ENCODE measurements around the gene ARMCX4. TPM values are rescaled to one million over a fixed set of nuclear protein-coding genes. Genes with fewer than 3 reads are reported as not detected.

The ARMCX4 gene
- 29.2 and 32.2 TPM in 2 replicates for polyA plus RNA-seq
- polyA minus RNA-seq: 13.9 and 17.6 TPM in 2 replicates

GRCh38 chrX:101485212-101485949 lies at the start of gene ARMCX4:
ARMCX4 (plus strand) TSS chrX:101485456; CDS start chrX:101488590, 3,134 bp downstream.
- no peak for TF ChIP-seq RAD21 (conservative IDR thresholded peaks at IDR 0.05)
- TF ChIP-seq REST (IDR thresholded peaks at IDR 0.05; ENCODE audit: borderline replicate concordance): no peak
- TF ChIP-seq SMC3 (conservative IDR thresholded peaks at IDR 0.05; ENCODE audit: poor library complexity): no peak
- no peak for TF ChIP-seq EZH2 (IDR thresholded peaks at IDR 0.05; ENCODE audit: borderline replicate concordance, insufficient read depth, low read length, poor library complexity, severe bottlenecking)
- no peak for TF ChIP-seq CTCF (IDR thresholded peaks at IDR 0.05; ENCODE audit: poor library complexity, severe bottlenecking)
- peak; percentile 85 for TF ChIP-seq POLR2AphosphoS5 (IDR thresholded peaks at IDR 0.05)
- peak; percentile 60 for TF ChIP-seq TAF1 (IDR thresholded peaks at IDR 0.05; ENCODE audit: low read depth)
- no peak for TF ChIP-seq MXI1 (conservative IDR thresholded peaks at IDR 0.05; ENCODE audit: poor library complexity, severe bottlenecking)
- Histone ChIP-seq H3F3A (ENCODE audit: insufficient read depth, low read length, poor library complexity, severe bottlenecking) (no peaks in the 10 kb centered on the region), H4K20me1 (ENCODE audit: insufficient read depth) (no peaks in the 10 kb centered on the region), H2AFZ (ENCODE audit: low read depth, low read length) (peak within 1 kb of the TSS; percentile 60), H3K79me2 (replicated peaks; ENCODE audit: insufficient read depth, low read length) (no peaks in the 10 kb centered on the region), H3K27ac (ENCODE audit: low read length) (peak within 1 kb of the TSS; percentile 59), H3K4me2 (ENCODE audit: low read length) (peak within 1 kb of the TSS; percentile 51), H3K9ac (ENCODE audit: low read length) (peak within 1 kb of the TSS; percentile 71), H3K9me3 (ENCODE audit: low read length) (no peaks in the 10 kb centered on the region), H3K9me2 (ENCODE audit: insufficient read depth, low read length) (no peaks in the 10 kb centered on the region), H3K36me3 (ENCODE audit: insufficient read depth, low read length) (no peaks in the 10 kb centered on the region), H3K4me3 (ENCODE audit: low read length) (peak within 1 kb of the TSS; percentile 69), H3K27me3 (ENCODE audit: insufficient read depth, low read depth, low read length) (no peaks in the 10 kb centered on the region)

GRCh38 chrX:101442085-101442484 lies 43.2 kb upstream of the ARMCX4 start:
- no peaks in the 10 kb centered on the region for H3F3A ChIP-seq (ENCODE audit: insufficient read depth, low read length, poor library complexity, severe bottlenecking)
- H3K27ac ChIP-seq (ENCODE audit: low read length): no peak overlapping the region
- TF ChIP-seq POLR2AphosphoS5 (IDR thresholded peaks at IDR 0.05): no peak
- TF ChIP-seq CTCF (IDR thresholded peaks at IDR 0.05; ENCODE audit: poor library complexity, severe bottlenecking): no peak
- no peaks in the 10 kb centered on the region for H3K27me3 ChIP-seq (ENCODE audit: insufficient read depth, low read depth, low read length)
- no peak overlapping the region for H3K9ac ChIP-seq (ENCODE audit: low read length)
- no peaks in the 10 kb centered on the region for H3K36me3 ChIP-seq (ENCODE audit: insufficient read depth, low read length)
- no peaks in the 10 kb centered on the region for H3K79me2 ChIP-seq (replicated peaks; ENCODE audit: insufficient read depth, low read length)
- no peak overlapping the region for H3K4me2 ChIP-seq (ENCODE audit: low read length)
- H4K20me1 ChIP-seq (ENCODE audit: insufficient read depth): no peaks in the 10 kb centered on the region
- no peaks in the 10 kb centered on the region for H3K9me2 ChIP-seq (ENCODE audit: insufficient read depth, low read length)
- H3K4me3 ChIP-seq (ENCODE audit: low read length): no peak overlapping the region
- H2AFZ ChIP-seq (ENCODE audit: low read depth, low read length): no peak overlapping the region
- H3K9me3 ChIP-seq (ENCODE audit: low read length): no peaks in the 10 kb centered on the region

All from neural cell (in vitro differentiated cells).